MM.1S (cell line): ENCODE results near the gene WDR64.

Experiments used
- DNase-seq: peaks from one replicate; pipeline ENCODE4 v3.0.0-alpha.2; 2015
- H2AFZ ChIP-seq: fragments of 300-600 bp; sonication (generic); 2 replicates; pipeline ENCODE4 v1.6.0; 2016; ENCODE audit warnings: antibody characterized with exemption, low read length
- H3F3A ChIP-seq: fragments of 300-600 bp; sonication (generic); 2 replicates; pipeline ENCODE4 v1.6.1; 2016; ENCODE audit warnings: mild to moderate bottlenecking, antibody characterized with exemption, low read length, moderate library complexity, mixed read lengths; ENCODE audit not compliant: insufficient read depth
- H3K27ac ChIP-seq: fragments of 300-600 bp; sonication (generic); 2 replicates; pipeline ENCODE4 v1.5.1; 2016; ENCODE audit warnings: mild to moderate bottlenecking, low read length
- H3K27me3 ChIP-seq: fragments of 300-600 bp; sonication (generic); replicated peaks from 2 replicates; pipeline ENCODE4 v1.6.0; 2016; ENCODE audit warnings: low read length; ENCODE audit not compliant: insufficient read depth
- H3K36me3 ChIP-seq: fragments of 300-600 bp; sonication (generic); replicated peaks from 2 replicates; pipeline ENCODE4 v1.6.1; 2016; ENCODE audit warnings: mild to moderate bottlenecking, low read length, mixed read lengths; ENCODE audit not compliant: insufficient read depth
- H3K4me1 ChIP-seq: fragments of 300-600 bp; sonication (generic); 2 replicates; pipeline ENCODE4 v1.6.1; 2016; ENCODE audit warnings: low read length, mixed read lengths
- H3K4me2 ChIP-seq: fragments of 300-600 bp; sonication (generic); 2 replicates; pipeline ENCODE4 v1.6.0; 2016; ENCODE audit warnings: low read depth, low read length
- H3K4me3 ChIP-seq: fragments of 300-600 bp; sonication (generic); 2 replicates; pipeline ENCODE4 v1.5.1; 2016; ENCODE audit warnings: low read length, mixed read lengths
- H3K79me2 ChIP-seq: fragments of 300-600 bp; sonication (generic); 2 replicates; pipeline ENCODE4 v1.6.1; 2016; ENCODE audit warnings: mixed run types, low read length, mixed read lengths
- H3K9ac ChIP-seq: fragments of 300-600 bp; sonication (generic); 2 replicates; pipeline ENCODE4 v1.6.1; 2016; ENCODE audit warnings: low read length, mixed read lengths
- H3K9me2 ChIP-seq: fragments of 300-600 bp; sonication (generic); replicated peaks from 2 replicates; pipeline ENCODE4 v1.6.1; 2016; ENCODE audit warnings: mild to moderate bottlenecking, low read length, mixed read lengths; ENCODE audit not compliant: insufficient read depth
- H3K9me3 ChIP-seq: fragments of 300-600 bp; sonication (generic); replicated peaks from 2 replicates; pipeline ENCODE4 v1.6.1; 2016; ENCODE audit warnings: mild to moderate bottlenecking, low read length, mixed read lengths; ENCODE audit not compliant: insufficient read depth
- H4K20me1 ChIP-seq: fragments of 300-600 bp; sonication (generic); 2 replicates; pipeline ENCODE4 v1.6.1; 2016; ENCODE audit warnings: mild to moderate bottlenecking, low read length, moderate library complexity, mixed read lengths; ENCODE audit not compliant: insufficient read depth
- CTCF ChIP-seq: fragments of 300-600 bp; sonication (generic); IDR thresholded peaks from 2 replicates; pipeline ENCODE4 v1.5.1; 2016; ENCODE audit warnings: antibody characterized with exemption, low read length, mixed read lengths
- EZH2 ChIP-seq: fragments of 300-600 bp; sonication (generic); optimal IDR thresholded peaks from 2 replicates; pipeline ENCODE3; 2017; ENCODE audit warnings: low read depth, mild to moderate bottlenecking, antibody characterized with exemption, low read length, mixed read lengths
- EZH2phosphoT487 ChIP-seq: fragments of 300-600 bp; sonication (generic); IDR thresholded peaks from 2 replicates; pipeline ENCODE4 v1.6.1; 2018; ENCODE audit warnings: antibody characterized with exemption, low read length

WDR64 gene

GRCh38 chr1:241652012-241652411 lies at the start of gene WDR64:
Gene WDR64 (plus strand): TSS chr1:241652281. CDS start chr1:241652485, 204 bp downstream.
- H2AFZ ChIP-seq: no peak within 1 kb of the TSS
- H3F3A ChIP-seq: peaks cover 8% of the 10 kb centered on the region; the same call in 1 of the 2 replicates
- TF ChIP-seq EZH2phosphoT487 (no peak), EZH2 (no peak), CTCF (no peak)
- H3K36me3 ChIP-seq: no peaks in the 10 kb centered on the region
- no peak within 1 kb of the TSS for H3K9ac ChIP-seq
- no peak within 1 kb of the TSS for H3K27ac ChIP-seq
- H3K4me1 ChIP-seq: peaks cover 9% of the 10 kb centered on the region; the same call in 1 of the 2 replicates
- H3K9me3 ChIP-seq: no peaks in the 10 kb centered on the region
- H3K27me3 ChIP-seq: no peaks in the 10 kb centered on the region
- no peaks in the 10 kb centered on the region for H4K20me1 ChIP-seq
- H3K4me2 ChIP-seq: no peak within 1 kb of the TSS
- H3K9me2 ChIP-seq: no peaks in the 10 kb centered on the region
- DNase-seq: no peak
- H3K4me3 ChIP-seq: no peak within 1 kb of the TSS
- H3K79me2 ChIP-seq: no peaks in the 10 kb centered on the region

GRCh38 chr1:241603731-241604245 lies 48.3 kb upstream of the WDR64 start:
- no peak overlapping the region for H3K4me2 ChIP-seq
- no peak overlapping the region for H3K9ac ChIP-seq
- no peaks in the 10 kb centered on the region for H3F3A ChIP-seq
- H3K9me2 ChIP-seq: no peaks in the 10 kb centered on the region
- no peak overlapping the region for H3K27ac ChIP-seq
- no peaks in the 10 kb centered on the region for H3K4me1 ChIP-seq
- no peak for TF ChIP-seq EZH2phosphoT487
- H4K20me1 ChIP-seq: no peaks in the 10 kb centered on the region
- no peak overlapping the region for H3K4me3 ChIP-seq
- H3K27me3 ChIP-seq: no peaks in the 10 kb centered on the region
- H3K79me2 ChIP-seq: no peaks in the 10 kb centered on the region
- H3K9me3 ChIP-seq: no peaks in the 10 kb centered on the region
- no peak for DNase-seq
- H2AFZ ChIP-seq: no peak overlapping the region
- no peaks in the 10 kb centered on the region for H3K36me3 ChIP-seq

DNA sequence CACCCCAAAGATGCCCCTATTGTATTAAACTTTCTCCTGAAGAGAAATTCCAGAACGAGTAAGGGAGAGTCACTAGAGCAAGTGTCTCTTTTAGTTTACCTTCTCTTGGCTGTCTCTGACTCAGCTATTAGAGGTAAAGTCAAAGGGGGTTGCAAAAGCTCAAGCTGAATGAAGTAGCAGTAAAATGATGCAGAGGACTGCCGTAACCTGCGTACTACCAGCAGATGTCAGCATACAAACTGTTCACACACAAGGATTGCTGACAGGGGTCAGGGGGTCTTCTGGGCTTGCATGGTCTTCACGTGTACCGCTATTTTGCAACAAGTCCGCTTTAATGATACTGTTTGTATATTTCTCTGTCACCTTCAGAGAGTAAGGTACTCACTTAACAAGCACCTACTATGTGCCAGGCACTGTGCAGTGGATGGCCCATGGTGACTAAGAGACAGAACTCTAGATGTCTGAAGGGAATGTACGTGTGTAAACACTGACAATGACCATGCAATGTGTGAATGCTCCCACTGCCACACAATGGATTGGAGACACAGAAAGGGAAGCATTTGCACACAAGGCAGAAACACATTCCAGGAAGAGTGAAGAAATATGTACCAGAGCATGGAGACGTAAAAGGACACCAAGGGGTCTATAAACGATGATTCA lies 46.8 kb upstream of the WDR64 start:
- H3K9ac ChIP-seq: no peak overlapping the region
- H3K4me1 ChIP-seq: no peaks in the 10 kb centered on the region
- no peak overlapping the region for H2AFZ ChIP-seq
- no peaks in the 10 kb centered on the region for H3K36me3 ChIP-seq
- H3K9me3 ChIP-seq: no peaks in the 10 kb centered on the region
- TF ChIP-seq EZH2 (no peak), CTCF (peak; percentile 13; the same call in 1 of the 2 replicates), EZH2phosphoT487 (no peak)
- H3K4me2 ChIP-seq: no peak overlapping the region
- H3K79me2 ChIP-seq: no peaks in the 10 kb centered on the region
- no peak for DNase-seq
- no peaks in the 10 kb centered on the region for H3F3A ChIP-seq
- no peak overlapping the region for H3K4me3 ChIP-seq
- no peaks in the 10 kb centered on the region for H4K20me1 ChIP-seq
- no peaks in the 10 kb centered on the region for H3K9me2 ChIP-seq
- H3K27me3 ChIP-seq: no peaks in the 10 kb centered on the region
- no peak overlapping the region for H3K27ac ChIP-seq

- Histone ChIP-seq H3K9me3 (no peaks in the 10 kb centered on the region), H3K36me3 (no peaks in the 10 kb centered on the region), H3K4me3 (no peak overlapping the region), H3F3A (no peaks in the 10 kb centered on the region), H3K79me2 (no peaks in the 10 kb centered on the region), H3K27me3 (no peaks in the 10 kb centered on the region), H3K4me2 (no peak overlapping the region), H4K20me1 (no peaks in the 10 kb centered on the region), H3K9ac (no peak overlapping the region), H3K4me1 (no peaks in the 10 kb centered on the region), H3K27ac (no peak overlapping the region), H3K9me2 (no peaks in the 10 kb centered on the region), H2AFZ (no peak overlapping the region)
- TF ChIP-seq CTCF (no peak), EZH2phosphoT487 (no peak), EZH2 (no peak)
- DNase-seq: no peak
Measured at GRCh38 chr1:241606544-241606943, 45.5 kb upstream of the WDR64 start.
